HG03432 (cell line): ENCODE results near the gene COBL.
A peak's percentile ranks its signal among the peaks of the same experiment; 100 is the strongest.
"Not testable (repeated sequence)": the region's sequence is repeated elsewhere in the genome, so short reads cannot be mapped to it uniquely, and the experiment has no call there.

Experiments used
- ATAC-seq: cut with Tn5 transposase; IDR thresholded peaks from one replicate; pipeline ENCODE4 v1.9.1; 2021; ENCODE audit warnings: mild to moderate bottlenecking, moderate library complexity; ENCODE audit not compliant: unreplicated experiment

Gene COBL

DNA sequence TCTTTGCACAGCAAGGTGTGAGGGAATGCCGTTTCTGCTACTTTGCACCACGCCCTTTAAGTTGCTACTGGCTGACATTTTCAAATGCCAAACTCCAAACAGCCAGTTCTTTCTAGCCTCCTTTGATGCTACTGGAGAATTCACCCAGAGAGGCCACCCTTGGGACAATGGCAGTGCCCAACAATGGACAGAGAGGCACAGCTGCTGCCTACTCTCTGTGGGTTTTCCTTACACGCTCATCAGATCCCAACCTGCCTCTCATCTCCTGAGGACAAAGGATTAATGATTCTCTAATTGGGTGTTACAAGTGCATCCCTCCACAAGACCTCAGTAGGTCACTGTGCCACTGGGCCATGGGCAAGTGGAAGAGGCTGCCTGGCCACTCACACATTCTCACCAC lies 105.8 kb downstream of the COBL start:
- no peak for ATAC-seq

- no peak for ATAC-seq
Observed at GRCh38 chr7:51209426-51209825, 107.2 kb downstream of the COBL start.

- ATAC-seq, result not testable (repeated sequence)
Observed at GRCh38 chr7:51208125-51208524, 108.5 kb downstream of the COBL start.

DNA sequence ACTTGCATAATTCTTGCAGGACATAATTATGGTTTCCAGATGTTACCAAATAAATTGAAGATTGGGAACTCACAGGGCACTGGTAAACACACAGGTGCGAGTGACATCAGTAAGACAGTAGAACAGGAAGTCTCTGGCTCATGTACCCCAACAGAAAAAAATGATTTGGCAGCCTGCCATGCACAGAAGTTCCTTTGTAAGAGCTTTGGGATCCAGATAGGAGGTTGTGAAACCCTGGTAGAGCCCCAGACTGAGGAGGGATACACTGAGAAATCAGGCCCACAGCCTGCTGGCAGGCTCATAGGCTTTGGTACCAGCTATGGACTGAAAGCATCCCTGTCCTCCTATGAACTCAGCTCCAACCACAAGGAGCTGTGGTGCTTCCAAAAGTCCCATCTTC lies 118.0 kb downstream of the COBL start:
- no peak for ATAC-seq

DNA sequence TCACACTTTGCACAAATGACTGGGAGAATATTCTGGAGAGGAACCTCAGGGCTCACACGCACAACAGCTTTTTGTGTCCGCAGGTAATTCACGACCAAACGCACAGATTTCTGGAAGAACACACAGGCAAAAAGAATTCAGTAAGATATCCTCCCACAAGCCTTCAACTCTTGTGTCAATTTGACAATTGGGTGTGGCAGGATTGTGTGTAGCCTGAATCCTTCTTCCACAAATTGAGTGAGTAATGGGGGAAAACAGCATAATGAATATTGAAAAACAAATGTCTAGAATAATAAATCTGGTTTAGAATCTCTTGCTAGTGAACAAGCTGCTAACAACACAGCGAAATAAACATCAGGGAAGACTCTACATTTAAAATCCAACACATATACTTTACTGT lies 125.6 kb downstream of the COBL start:
- ATAC-seq, result no peak

DNA sequence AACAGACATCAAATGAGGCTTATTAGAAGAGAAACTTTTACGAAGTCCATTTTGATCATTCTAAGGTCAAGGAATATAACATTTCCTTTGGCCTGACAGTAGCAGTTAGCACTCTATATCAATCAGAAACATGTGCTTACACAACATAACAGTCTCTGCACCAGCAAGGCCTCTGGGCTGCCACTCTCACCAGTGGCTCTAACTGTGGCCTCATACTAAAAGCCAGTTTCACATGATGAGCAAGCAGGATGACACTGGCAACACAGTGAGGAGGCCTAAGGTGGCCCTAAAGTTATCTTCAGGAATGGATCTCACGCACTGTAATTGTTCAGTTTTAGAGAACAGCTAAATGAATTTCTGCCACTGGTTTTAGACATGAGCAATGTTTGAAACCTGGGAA lies 126.8 kb downstream of the COBL start:
- ATAC-seq, result no peak

- ATAC-seq, result no peak
Observed at GRCh38 chr7:51188987-51189386, 127.6 kb downstream of the COBL start.

- ATAC-seq, result no peak
Observed at GRCh38 chr7:51187941-51188340, 128.7 kb downstream of the COBL start.

- no peak for ATAC-seq
Observed at GRCh38 chr7:51186531-51186930, 130.1 kb downstream of the COBL start.

GRCh38 chr7:51182636-51183166 lies 133.9 kb downstream of the COBL start:
- ATAC-seq, result no peak

GRCh38 chr7:51180092-51180491 lies 136.5 kb downstream of the COBL start:
- no peak for ATAC-seq

- no peak for ATAC-seq
Observed at GRCh38 chr7:51175992-51176388, 140.6 kb downstream of the COBL start.

DNA sequence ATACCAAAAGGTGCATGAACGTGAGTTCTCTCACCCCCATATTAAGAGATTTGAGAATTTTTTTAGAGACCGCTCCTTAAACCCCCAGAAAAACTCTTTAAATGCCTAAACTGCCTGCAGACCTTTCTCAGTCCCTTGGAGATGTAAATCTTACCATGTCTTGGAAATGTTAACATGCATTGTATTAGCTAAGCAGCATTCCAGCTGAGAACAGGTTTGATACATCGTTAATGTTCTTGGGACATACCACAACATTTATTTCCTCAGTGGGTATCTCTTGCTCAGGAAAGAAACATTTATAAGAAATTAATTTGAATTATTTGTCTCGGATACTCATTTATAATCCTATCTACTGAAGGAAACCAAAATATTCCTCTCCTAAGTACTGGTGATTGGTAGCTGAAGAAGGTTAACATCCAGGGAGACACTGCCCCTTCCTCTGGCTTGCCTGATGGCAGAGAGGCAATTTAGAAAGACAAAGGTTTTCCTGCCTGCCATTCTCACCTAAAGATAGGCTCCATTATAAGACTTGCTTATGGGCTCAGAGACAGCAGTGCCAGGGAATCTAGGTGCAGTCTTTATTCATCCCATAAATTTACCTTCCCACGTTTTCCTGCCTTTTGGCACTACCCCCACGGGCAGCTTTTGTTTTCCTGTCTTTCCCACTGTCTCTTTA lies 141.2 kb downstream of the COBL start:
- no peak for ATAC-seq

DNA sequence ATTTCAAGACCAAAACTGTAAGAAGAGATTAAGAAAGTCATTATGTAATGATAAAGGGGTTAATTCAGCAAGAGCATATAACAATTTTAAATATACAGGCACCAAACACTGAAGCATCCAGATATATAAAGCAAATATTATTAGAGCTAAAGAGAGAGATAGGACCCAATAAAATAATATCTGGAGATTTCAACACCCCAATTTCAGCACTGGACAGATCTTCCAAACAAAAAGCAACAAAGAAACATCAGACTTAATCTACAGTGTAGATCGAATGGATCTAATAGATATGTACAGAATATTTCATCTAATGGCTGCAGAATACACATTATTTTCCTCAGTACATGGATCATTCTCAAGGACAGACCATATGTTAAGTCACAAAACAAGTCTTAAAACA lies 151.3 kb downstream of the COBL start:
- no peak for ATAC-seq

DNA sequence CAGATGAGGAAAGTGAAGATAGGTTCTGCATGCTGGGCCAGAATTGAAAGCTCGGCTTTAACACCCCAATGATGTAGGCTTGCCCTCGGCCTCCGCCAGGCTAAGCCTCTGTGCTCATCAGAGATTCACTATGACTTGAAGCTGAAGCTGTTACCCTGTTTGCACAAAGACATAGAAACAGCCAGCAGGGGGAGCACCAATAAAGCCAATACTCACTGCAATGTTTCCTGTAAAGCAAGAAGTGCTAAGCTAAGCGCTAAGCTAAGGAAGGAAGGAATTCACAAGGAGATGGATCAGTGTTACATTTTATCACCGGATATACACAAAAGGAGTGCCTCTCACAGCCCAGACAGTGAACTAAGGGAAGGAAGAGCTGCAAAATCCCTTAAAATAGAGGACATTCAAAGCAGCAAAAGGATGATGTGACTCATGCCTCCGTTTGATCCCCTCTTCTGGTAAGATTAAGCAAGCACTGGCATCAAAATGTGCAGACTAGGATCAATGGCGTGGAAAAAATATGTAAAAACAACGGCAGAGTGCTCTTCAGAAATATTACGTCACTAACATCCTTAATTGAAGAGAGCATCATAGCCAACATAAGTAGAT lies 153.8 kb downstream of the COBL start:
- ATAC-seq, result peak; percentile 96

DNA sequence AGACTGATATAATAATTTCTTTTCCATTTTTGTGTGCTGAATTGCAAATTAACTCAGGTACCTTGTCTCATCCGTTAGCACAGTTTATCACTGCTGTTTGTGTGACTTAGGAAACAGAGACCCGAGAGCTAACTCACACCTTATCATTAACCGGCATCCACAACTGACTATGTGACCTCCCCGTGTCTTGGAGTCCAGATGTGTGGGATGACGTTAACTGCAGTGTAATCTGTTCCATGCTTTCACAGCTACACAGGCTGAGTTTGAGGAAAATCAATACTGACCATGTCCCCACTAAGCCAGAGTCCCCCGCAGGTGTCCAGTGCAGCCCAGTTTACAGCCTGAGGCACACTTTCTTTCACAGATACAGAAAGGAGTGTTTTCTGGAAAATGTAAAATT lies 154.7 kb downstream of the COBL start:
- ATAC-seq, result no peak

DNA sequence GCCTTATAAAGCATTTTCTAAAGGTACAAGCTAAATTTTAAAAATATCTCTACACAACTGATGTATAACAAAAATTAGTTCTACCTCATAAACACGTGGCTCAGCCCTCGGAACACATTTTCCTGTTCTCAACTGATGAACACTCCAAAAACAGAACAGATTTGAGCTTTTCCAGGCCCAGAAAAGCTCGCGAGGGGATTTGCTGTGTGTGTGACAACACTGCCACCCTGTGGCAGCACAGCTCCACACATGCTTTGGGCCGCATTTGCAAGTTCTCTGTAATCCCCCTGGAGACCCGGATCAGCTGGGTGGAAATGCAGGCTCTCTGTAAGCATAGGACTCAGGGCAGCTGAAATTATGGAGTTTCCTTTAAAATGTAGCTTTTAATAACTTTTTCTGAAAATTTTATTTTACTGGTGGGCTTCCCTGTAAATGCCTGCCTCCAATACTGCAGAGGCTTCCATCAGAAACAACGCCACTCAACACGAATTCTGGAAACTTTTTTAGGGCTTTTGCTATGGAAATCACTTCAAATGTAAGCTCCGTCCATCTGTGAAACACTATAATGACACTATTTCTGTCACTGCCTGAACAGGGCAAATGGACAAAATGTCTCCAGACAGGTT lies 155.5 kb downstream of the COBL start:
- ATAC-seq, result peak; percentile 52

DNA sequence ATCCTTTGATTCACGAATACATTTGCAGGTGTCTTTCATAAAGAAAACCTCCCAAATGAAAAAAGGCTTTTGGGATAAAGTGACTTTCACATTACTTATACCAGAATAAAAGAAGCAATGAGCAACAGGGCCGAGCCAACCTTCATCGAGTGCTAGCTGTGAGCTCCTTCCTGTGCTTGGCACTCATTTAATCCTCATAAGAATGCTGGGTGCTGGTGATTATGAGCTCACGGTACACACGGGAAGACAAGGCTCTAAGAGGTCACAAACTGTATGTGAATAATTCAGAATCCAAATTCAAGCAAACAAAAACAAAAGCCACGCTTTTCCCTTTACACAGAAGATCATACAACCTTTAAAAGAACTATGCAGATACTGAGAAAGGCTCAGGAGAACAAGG lies 156.2 kb downstream of the COBL start:
- ATAC-seq, result no peak

DNA sequence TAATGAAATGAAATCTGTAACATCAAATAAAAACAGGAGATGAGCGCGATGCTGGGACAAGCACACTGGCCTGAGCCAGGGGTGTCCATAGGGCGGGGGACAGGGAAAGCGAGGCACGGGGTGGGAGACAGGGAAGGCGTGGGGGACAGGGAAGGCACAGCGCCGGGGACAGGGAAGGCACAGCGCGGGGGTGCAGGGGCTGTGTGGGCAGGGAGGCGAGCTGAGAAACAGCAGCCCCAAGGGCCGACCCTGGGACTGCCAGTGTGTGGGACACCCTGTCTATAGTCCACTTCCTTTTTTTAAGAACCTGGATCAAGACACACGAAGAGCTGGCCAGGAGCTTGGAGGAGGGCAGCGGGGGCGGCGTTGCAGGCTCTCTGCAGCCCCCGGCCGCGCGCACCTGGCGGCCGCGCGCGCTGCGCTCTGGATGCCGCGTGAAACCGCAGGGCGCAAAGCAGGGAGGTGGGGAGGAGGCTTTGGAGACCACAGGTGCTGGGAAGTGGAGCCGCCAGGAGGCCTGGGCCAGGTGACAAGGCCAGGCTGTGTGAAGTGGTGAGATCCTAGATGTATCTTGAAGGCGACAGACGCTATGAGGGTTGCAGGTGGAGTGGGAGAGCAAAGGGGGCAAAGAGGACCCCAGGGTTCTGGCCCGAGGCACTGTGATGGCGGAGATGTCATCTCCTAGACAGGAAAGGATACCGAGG lies 157.7 kb downstream of the COBL start:
- no peak for ATAC-seq

GRCh38 chr7:51158211-51158610 lies 158.4 kb downstream of the COBL start:
- no peak for ATAC-seq

GRCh38 chr7:51154201-51154600 lies 162.4 kb downstream of the COBL start:
- ATAC-seq, result no peak
